ENCODE measurements around the gene OR6N2.

Gene OR6N2

GRCh38 chr1:158754420-158754819 lies 26.6 kb downstream of the OR6N2 start, which contains the start of gene OR6K6:
OR6K6 (plus strand) TSS chr1:158754720; CDS start chr1:158754888, 168 bp downstream.
- DNase-seq (ENCODE audit: low spot score), result no peak

DNA sequence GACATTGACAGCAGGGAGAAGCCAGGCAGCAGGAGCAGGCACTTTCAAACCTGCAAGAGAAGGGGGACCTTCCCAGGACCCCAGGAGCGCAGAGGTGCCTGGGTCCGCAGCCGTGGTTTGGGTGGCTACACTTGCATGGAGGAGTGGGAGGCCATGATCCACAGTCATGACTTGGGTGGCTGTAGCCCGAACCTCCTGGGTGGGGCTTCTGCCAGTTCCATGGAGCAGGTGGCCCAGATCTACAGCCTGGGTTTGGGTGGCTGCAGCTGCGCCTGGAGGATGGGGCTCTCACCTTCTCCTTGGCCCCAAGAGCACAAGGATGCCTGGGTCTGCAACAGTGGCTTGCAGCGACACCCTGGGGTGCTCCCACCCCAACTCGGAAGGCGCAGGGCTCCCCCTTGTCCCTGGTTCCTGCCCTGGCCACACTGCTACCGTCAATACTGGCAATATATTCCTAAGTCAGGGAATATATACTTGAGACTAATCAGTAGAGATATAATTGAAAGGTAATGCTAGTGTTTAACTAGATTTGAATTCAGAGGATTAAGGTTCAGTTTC lies 28.8 kb downstream of the OR6N2 start:
- DNase-seq (ENCODE audit: low spot score), result no peak

GRCh38 chr1:158735848-158736247 lies 45.2 kb downstream of the OR6N2 start:
- no peak for DNase-seq (ENCODE audit: low spot score)

GRCh38 chr1:158732524-158732923 lies 48.5 kb downstream of the OR6N2 start:
- DNase-seq (ENCODE audit: low spot score), result no peak

DNA sequence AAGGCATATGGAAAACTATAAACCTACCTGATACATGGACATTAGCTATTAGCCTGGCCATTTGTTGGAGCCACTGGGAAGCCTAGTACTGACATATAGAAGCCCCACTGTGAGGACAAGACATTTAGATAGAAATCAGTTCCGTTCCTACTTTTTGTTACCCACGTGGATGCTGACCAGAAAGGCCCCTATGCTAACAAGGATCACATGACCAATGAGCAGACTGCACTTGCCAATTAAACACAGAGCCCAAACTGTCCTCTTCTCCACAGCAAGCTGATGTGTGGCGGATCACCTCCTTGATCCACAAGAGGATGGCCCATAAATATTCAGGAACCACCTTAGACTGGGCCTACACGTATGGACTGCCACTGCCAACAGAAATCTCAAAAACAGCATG lies 49.3 kb downstream of the OR6N2 start:
- no peak for DNase-seq (ENCODE audit: low spot score)

GRCh38 chr1:158730453-158730852 lies 50.6 kb downstream of the OR6N2 start:
- DNase-seq (ENCODE audit: low spot score), result no peak

- no peak for DNase-seq (ENCODE audit: low spot score)
Observed at GRCh38 chr1:158728510-158729225, 52.3 kb downstream of the OR6N2 start.

- no peak for DNase-seq (ENCODE audit: low spot score)
Observed at GRCh38 chr1:158724442-158724841, 56.6 kb downstream of the OR6N2 start.
